WTC11 (cell line): ENCODE measurements around the gene MOB3A. TPM values are rescaled to one million over a fixed set of nuclear protein-coding genes. Genes with fewer than 3 reads are reported as not detected.
A peak's percentile ranks its signal among the peaks of the same experiment; 100 is the strongest.

ENCODE experiments used
- ATAC-seq: fragments of 200-7000 bp; cut with Tn5 transposase; 2 replicates; pipeline ENCODE4 v1.10.0; 2021; ENCODE audit warnings: mild to moderate bottlenecking, moderate library complexity
- CTCF ChIA-PET: fragments of 300-600 bp; sonication (Branson Sonifier 250); formaldehyde crosslinking; loops from one replicate; lab custom pipeline; 2021; ENCODE audit warnings: antibody characterized with exemption; lab: Charles Lee
- POLR2A ChIA-PET: fragments of 350-600 bp; sonication (Branson Sonifier 250); formaldehyde crosslinking; loops from one replicate; lab custom pipeline; 2021; ENCODE audit warnings: antibody characterized with exemption; lab: Charles Lee
- DNase-seq: peaks from one replicate; pipeline ENCODE4 v3.0.0; 2021; ENCODE audit warnings: low spot score
- H3K27ac Mint-ChIP-seq: 2 replicates; pipeline ENCODE4 v1.8.0; 2021; ENCODE audit warnings: mixed read lengths
- H3K27me3 Mint-ChIP-seq: 2 replicates; pipeline ENCODE4 v1.8.0; 2021; ENCODE audit warnings: low read depth, mild to moderate bottlenecking, moderate library complexity, mixed read lengths
- H3K36me3 Mint-ChIP-seq: 2 replicates; pipeline ENCODE4 v1.8.0; 2021; ENCODE audit warnings: mixed read lengths
- H3K4me1 Mint-ChIP-seq: 2 replicates; pipeline ENCODE4 v1.8.0; 2022; ENCODE audit warnings: mixed read lengths
- H3K4me3 Mint-ChIP-seq: 2 replicates; pipeline ENCODE4 v1.8.0; 2021; ENCODE audit warnings: mild to moderate bottlenecking, moderate library complexity, mixed read lengths
- H3K9me3 Mint-ChIP-seq: 2 replicates; pipeline ENCODE4 v1.8.0; 2021; ENCODE audit warnings: mixed read lengths
- CBFB ChIP-seq: sonication (generic); formaldehyde crosslinking; IDR thresholded peaks from 2 replicates; pipeline ENCODE4 v1.8.1; 2022; ENCODE audit warnings: mild to moderate bottlenecking, low read depth, missing genetic modification reagents
- ELF4 ChIP-seq: sonication (generic); formaldehyde crosslinking; IDR thresholded peaks from 2 replicates; pipeline ENCODE4 v1.8.1; 2022; ENCODE audit warnings: low read depth, mild to moderate bottlenecking, moderate library complexity, missing genetic modification reagents
- ETV6 ChIP-seq: sonication (generic); formaldehyde crosslinking; IDR thresholded peaks from 2 replicates; pipeline ENCODE4 v1.8.1; 2022; ENCODE audit warnings: mild to moderate bottlenecking, missing genetic modification reagents
- FOXK1 ChIP-seq: sonication (generic); formaldehyde crosslinking; IDR thresholded peaks from 2 replicates; pipeline ENCODE4 v1.8.0; 2022; ENCODE audit warnings: mild to moderate bottlenecking, moderate library complexity, missing genetic modification reagents
- FOXP1 ChIP-seq: sonication (generic); formaldehyde crosslinking; IDR thresholded peaks from 2 replicates; pipeline ENCODE4 v1.8.0; 2022; ENCODE audit warnings: missing genetic modification reagents, mild to moderate bottlenecking, moderate library complexity, borderline replicate concordance
- JAZF1 ChIP-seq: fragments of 250-450 bp; sonication (Bioruptor Pico); IDR thresholded peaks from 2 replicates; pipeline ENCODE4 v1.9.0; 2021; ENCODE audit warnings: moderate library complexity, mild to moderate bottlenecking, inconsistent platforms
- JUN ChIP-seq: sonication (generic); formaldehyde crosslinking; IDR thresholded peaks from 2 replicates; pipeline ENCODE4 v1.8.0; 2023; ENCODE audit warnings: mild to moderate bottlenecking, missing genetic modification reagents
- KAT7 ChIP-seq: sonication (generic); formaldehyde crosslinking; IDR thresholded peaks from 2 replicates; pipeline ENCODE4 v1.8.1; 2023; ENCODE audit warnings: missing genetic modification reagents, mild to moderate bottlenecking, borderline replicate concordance
- MXD4 ChIP-seq: fragments of 250-450 bp; sonication (Bioruptor Pico); IDR thresholded peaks from 2 replicates; pipeline ENCODE4 v1.8.0; 2021; ENCODE audit warnings: mild to moderate bottlenecking, moderate library complexity, borderline replicate concordance
- NFATC4 ChIP-seq: fragments of 250-450 bp; sonication (Bioruptor Pico); IDR thresholded peaks from 2 replicates; pipeline ENCODE4 v1.9.0; 2021; ENCODE audit warnings: mild to moderate bottlenecking
- PRRX2 ChIP-seq: fragments of 250-450 bp; sonication (Bioruptor Pico); IDR thresholded peaks from 2 replicates; pipeline ENCODE4 v1.8.0; 2021; ENCODE audit warnings: mild to moderate bottlenecking
- RELA ChIP-seq: sonication (generic); formaldehyde crosslinking; IDR thresholded peaks from 2 replicates; pipeline ENCODE4 v1.8.1; 2022; ENCODE audit warnings: missing genetic modification reagents, mild to moderate bottlenecking, borderline replicate concordance
- SMAD4 ChIP-seq: sonication (generic); formaldehyde crosslinking; IDR thresholded peaks from 2 replicates; pipeline ENCODE4 v1.8.0; 2022; ENCODE audit warnings: mild to moderate bottlenecking, missing genetic modification reagents
- SOX15 ChIP-seq: fragments of 250-450 bp; sonication (Bioruptor Pico); IDR thresholded peaks from 2 replicates; pipeline ENCODE4 v1.9.0; 2021; ENCODE audit warnings: mild to moderate bottlenecking
- TEAD1 ChIP-seq: sonication (generic); formaldehyde crosslinking; IDR thresholded peaks from 2 replicates; pipeline ENCODE4 v1.8.0; 2022; ENCODE audit warnings: mild to moderate bottlenecking, missing genetic modification reagents
- TP53 ChIP-seq: sonication (generic); formaldehyde crosslinking; IDR thresholded peaks from 2 replicates; pipeline ENCODE4 v1.8.1; 2023; ENCODE audit warnings: mild to moderate bottlenecking, missing genetic modification reagents
- total RNA-seq: library from RNA; stranded (reverse); gene quantifications from 3 replicates; pipeline ENCODE4 v1.2.3, GENCODE V29; 2021
- TF ChIP-seq, protein P1 (sequence below): fragments of 200-600 bp; IDR thresholded peaks from 2 replicates; pipeline ENCODE4 v1.8.0; 2022; ENCODE audit warnings: antibody characterized with exemption
- TF ChIP-seq, protein P2 (sequence below): sonication (generic); formaldehyde crosslinking; IDR thresholded peaks from 2 replicates; pipeline ENCODE4 v1.8.0; 2022; ENCODE audit warnings: mild to moderate bottlenecking, missing genetic modification reagents
- TF ChIP-seq, protein P3 (sequence below): sonication (generic); formaldehyde crosslinking; IDR thresholded peaks from 2 replicates; pipeline ENCODE4 v1.8.0; 2022; ENCODE audit warnings: mild to moderate bottlenecking, missing genetic modification reagents
- TF ChIP-seq, protein P4 (sequence below): fragments of 250-450 bp; sonication (Bioruptor Pico); IDR thresholded peaks from 2 replicates; pipeline ENCODE4 v2.1.2; 2022; ENCODE audit warnings: mild to moderate bottlenecking, moderate library complexity
- TF ChIP-seq, protein P5 (sequence below): sonication (generic); formaldehyde crosslinking; IDR thresholded peaks from 2 replicates; pipeline ENCODE4 v1.8.1; 2022; ENCODE audit warnings: mild to moderate bottlenecking, missing genetic modification reagents, moderate library complexity, borderline replicate concordance
- TF ChIP-seq, protein P6 (sequence below): sonication (generic); formaldehyde crosslinking; IDR thresholded peaks from 2 replicates; pipeline ENCODE4 v1.8.0; 2023; ENCODE audit warnings: mild to moderate bottlenecking, missing genetic modification reagents
- TF ChIP-seq, protein P7 (sequence below): sonication (generic); formaldehyde crosslinking; IDR thresholded peaks from 2 replicates; pipeline ENCODE4 v1.8.1; 2023; ENCODE audit warnings: mild to moderate bottlenecking, missing genetic modification reagents, moderate library complexity

MOB3A gene
- total RNA-seq, 1 experiment from 2014 or later = 8.1 TPM

DNA sequence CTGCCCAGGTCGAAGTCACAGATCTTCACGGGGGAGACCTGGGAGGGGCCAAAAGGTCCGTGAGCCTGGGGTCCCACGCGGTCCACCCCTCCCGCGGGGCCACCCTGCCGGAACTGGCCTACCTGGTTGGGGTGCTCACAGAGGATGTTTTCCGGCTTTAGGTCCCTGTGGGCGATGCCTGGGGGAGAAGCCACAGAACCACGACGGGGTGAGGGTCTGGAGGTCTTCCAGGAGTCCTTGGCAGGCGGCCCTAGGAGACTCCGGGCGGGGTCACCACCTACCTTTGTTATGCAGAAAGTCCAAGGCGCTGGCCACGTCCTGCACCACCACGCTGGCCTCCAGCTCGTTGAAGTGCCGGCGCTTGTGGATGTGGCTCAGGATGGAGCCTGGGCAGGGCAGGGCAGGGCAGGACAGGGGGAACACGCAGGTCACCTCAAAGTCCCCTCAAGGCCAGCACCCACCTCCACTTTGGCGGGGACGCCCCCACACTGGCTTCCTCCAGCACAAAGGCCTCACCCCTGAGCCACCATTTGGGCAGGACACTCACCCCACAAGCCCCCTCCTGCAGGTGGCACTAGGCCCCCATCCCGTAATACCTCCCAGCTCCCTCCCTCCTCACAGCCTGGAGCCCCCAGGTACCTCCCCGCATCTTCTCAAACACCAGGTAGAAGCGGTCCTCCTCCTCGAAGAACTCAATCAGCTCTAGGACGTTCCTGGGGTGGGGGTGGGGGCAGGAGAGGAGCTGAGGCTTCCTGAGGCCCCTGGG, 53.5 kb downstream of the MOB3A start:
- Mint-ChIP-seq H3K9me3 (no peaks in the 10 kb centered on the region), H3K4me1 (peaks cover 7% of the 10 kb centered on the region; the same call in 1 of the 2 replicates), H3K36me3 (peaks cover 10% of the 10 kb centered on the region; the same call in 1 of the 2 replicates), H3K4me3 (peak overlapping the region; percentile 30), H3K27me3 (no peaks in the 10 kb centered on the region), H3K27ac (peak overlapping the region; percentile 63; the same call in 1 of the 2 replicates)
- ChIA-PET CTCF (interaction anchor here (0.6 to 2.3 kb wide), 20 partner anchors 8 to 342 kb away, joined by 3 to 21 read pairs (median 4); partner anchors contain the start of genes ABHD17A and MKNK2), POLR2A (interaction anchor here (0.7 to 1.8 kb wide), 6 partner anchors 9 to 385 kb away, joined by 3 to 6 read pairs (median 3); partner anchors contain the start of genes MKNK2 and TIMM13)
- no peak for DNase-seq
- no peak; the same call in 1 of the 2 replicates for ATAC-seq
- TF ChIP-seq TEAD1 (CRISPR knock-in tag) = 0 out of 2 replicates have a peak, but pooled peaks have one; percentile 3
- TF ChIP-seq, protein P1, sequence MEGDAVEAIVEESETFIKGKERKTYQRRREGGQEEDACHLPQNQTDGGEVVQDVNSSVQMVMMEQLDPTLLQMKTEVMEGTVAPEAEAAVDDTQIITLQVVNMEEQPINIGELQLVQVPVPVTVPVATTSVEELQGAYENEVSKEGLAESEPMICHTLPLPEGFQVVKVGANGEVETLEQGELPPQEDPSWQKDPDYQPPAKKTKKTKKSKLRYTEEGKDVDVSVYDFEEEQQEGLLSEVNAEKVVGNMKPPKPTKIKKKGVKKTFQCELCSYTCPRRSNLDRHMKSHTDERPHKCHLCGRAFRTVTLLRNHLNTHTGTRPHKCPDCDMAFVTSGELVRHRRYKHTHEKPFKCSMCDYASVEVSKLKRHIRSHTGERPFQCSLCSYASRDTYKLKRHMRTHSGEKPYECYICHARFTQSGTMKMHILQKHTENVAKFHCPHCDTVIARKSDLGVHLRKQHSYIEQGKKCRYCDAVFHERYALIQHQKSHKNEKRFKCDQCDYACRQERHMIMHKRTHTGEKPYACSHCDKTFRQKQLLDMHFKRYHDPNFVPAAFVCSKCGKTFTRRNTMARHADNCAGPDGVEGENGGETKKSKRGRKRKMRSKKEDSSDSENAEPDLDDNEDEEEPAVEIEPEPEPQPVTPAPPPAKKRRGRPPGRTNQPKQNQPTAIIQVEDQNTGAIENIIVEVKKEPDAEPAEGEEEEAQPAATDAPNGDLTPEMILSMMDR = no peak
- TF ChIP-seq JUN (CRISPR knock-in tag) = no peak
- TF ChIP-seq, protein P2, sequence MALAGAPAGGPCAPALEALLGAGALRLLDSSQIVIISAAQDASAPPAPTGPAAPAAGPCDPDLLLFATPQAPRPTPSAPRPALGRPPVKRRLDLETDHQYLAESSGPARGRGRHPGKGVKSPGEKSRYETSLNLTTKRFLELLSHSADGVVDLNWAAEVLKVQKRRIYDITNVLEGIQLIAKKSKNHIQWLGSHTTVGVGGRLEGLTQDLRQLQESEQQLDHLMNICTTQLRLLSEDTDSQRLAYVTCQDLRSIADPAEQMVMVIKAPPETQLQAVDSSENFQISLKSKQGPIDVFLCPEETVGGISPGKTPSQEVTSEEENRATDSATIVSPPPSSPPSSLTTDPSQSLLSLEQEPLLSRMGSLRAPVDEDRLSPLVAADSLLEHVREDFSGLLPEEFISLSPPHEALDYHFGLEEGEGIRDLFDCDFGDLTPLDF (CRISPR knock-in tag) = no peak
- TF ChIP-seq MXD4 (CRISPR knock-in tag) = no peak
- no peak for TF ChIP-seq FOXP1
- no peak for TF ChIP-seq FOXK1 (CRISPR knock-in tag)
- TF ChIP-seq, protein P3, sequence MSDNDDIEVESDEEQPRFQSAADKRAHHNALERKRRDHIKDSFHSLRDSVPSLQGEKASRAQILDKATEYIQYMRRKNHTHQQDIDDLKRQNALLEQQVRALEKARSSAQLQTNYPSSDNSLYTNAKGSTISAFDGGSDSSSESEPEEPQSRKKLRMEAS (CRISPR knock-in tag) = peak; percentile 20; the same call in 1 of the 2 replicates
- TF ChIP-seq, protein P4, sequence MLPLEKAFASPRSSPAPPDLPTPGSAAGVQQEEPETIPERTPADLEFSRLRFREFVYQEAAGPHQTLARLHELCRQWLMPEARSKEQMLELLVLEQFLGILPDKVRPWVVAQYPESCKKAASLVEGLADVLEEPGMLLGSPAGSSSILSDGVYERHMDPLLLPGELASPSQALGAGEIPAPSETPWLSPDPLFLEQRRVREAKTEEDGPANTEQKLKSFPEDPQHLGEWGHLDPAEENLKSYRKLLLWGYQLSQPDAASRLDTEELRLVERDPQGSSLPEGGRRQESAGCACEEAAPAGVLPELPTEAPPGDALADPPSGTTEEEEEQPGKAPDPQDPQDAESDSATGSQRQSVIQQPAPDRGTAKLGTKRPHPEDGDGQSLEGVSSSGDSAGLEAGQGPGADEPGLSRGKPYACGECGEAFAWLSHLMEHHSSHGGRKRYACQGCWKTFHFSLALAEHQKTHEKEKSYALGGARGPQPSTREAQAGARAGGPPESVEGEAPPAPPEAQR (CRISPR knock-in tag) = no peak
- TF ChIP-seq, protein P5, sequence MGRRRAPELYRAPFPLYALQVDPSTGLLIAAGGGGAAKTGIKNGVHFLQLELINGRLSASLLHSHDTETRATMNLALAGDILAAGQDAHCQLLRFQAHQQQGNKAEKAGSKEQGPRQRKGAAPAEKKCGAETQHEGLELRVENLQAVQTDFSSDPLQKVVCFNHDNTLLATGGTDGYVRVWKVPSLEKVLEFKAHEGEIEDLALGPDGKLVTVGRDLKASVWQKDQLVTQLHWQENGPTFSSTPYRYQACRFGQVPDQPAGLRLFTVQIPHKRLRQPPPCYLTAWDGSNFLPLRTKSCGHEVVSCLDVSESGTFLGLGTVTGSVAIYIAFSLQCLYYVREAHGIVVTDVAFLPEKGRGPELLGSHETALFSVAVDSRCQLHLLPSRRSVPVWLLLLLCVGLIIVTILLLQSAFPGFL = no peak
- TF ChIP-seq KAT7 (CRISPR knock-in tag) = no peak
- TF ChIP-seq ETV6 (CRISPR knock-in tag) = no peak

DNA sequence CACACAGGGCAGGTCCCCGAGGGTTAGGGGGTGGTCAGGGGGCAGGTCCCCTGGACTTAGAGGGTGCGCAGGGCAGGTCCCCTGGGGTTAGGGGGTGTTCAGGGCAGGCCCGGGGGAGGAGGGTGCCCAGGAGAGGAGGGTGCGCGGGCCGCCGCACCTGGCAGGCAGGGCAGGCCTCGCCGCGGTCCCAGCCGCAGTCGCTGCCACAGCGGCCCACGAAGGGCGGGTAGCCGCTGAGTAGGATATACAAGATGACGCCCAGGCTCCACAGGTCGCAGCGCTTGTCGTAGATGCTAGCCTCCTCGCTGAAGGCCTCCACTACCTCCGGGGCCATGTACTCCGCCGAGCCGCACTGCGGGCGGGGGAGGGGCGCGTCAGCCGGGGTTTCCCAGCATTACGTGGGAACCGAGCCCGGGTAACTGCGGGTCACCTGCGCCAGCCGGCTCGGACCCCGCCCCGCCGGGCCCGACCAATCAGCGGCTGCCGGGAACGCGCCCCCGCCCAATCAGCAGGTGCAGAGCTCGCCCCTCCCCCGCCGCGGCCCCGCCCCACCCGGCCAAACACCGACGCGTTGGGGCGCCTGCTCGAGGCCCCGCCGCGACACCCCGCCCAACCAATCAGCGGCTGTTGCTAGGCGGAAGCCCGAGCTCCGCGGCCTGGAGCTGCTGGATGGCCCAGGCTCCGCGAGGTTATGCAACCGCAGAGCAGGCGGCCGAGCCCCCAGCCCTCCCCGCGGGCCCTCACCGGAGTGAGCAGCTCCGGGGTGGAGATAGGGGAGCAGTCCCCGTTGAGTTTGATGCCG, 54.2 kb downstream of the MOB3A start:
- ChIA-PET CTCF (interaction anchor here (0.7 to 2.3 kb wide), 17 partner anchors 8 to 215 kb away, joined by 3 to 21 read pairs (median 4); partner anchors contain the start of genes ABHD17A and MKNK2), POLR2A (interaction anchor here (0.7 to 1.8 kb wide), 5 partner anchors 9 to 386 kb away, joined by 3 to 6 read pairs (median 3); partner anchors contain the start of genes MKNK2 and TIMM13)
- Mint-ChIP-seq H3K36me3 (peaks cover 10% of the 10 kb centered on the region; the same call in 1 of the 2 replicates), H3K9me3 (no peaks in the 10 kb centered on the region), H3K4me3 (peak overlapping the region; percentile 30), H3K27me3 (no peaks in the 10 kb centered on the region), H3K4me1 (peaks cover 7% of the 10 kb centered on the region; the same call in 1 of the 2 replicates), H3K27ac (no peak overlapping the region; the same call in 1 of the 2 replicates)
- DNase-seq (peak; percentile 99), ATAC-seq (peak; percentile 87)
- TF ChIP-seq JAZF1 (CRISPR knock-in tag) = no peak
- peak; percentile 74; the same call in 1 of the 2 replicates for TF ChIP-seq PRRX2 (CRISPR knock-in tag)
- TF ChIP-seq SOX15 (CRISPR knock-in tag) = no peak
- TF ChIP-seq TP53 (CRISPR knock-in tag) = 0 out of 2 replicates have a peak, but pooled peaks have one; percentile 55
- TF ChIP-seq CBFB = no peak
- no peak for TF ChIP-seq SMAD4 (CRISPR knock-in tag)
- TF ChIP-seq, protein P6, sequence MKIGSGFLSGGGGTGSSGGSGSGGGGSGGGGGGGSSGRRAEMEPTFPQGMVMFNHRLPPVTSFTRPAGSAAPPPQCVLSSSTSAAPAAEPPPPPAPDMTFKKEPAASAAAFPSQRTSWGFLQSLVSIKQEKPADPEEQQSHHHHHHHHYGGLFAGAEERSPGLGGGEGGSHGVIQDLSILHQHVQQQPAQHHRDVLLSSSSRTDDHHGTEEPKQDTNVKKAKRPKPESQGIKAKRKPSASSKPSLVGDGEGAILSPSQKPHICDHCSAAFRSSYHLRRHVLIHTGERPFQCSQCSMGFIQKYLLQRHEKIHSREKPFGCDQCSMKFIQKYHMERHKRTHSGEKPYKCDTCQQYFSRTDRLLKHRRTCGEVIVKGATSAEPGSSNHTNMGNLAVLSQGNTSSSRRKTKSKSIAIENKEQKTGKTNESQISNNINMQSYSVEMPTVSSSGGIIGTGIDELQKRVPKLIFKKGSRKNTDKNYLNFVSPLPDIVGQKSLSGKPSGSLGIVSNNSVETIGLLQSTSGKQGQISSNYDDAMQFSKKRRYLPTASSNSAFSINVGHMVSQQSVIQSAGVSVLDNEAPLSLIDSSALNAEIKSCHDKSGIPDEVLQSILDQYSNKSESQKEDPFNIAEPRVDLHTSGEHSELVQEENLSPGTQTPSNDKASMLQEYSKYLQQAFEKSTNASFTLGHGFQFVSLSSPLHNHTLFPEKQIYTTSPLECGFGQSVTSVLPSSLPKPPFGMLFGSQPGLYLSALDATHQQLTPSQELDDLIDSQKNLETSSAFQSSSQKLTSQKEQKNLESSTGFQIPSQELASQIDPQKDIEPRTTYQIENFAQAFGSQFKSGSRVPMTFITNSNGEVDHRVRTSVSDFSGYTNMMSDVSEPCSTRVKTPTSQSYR = peak; percentile 67; the same call in 1 of the 2 replicates
- TF ChIP-seq ELF4 (CRISPR knock-in tag) = no peak
- no peak for TF ChIP-seq NFATC4 (CRISPR knock-in tag)
- TF ChIP-seq RELA (CRISPR knock-in tag) = no peak
- TF ChIP-seq, protein P7, sequence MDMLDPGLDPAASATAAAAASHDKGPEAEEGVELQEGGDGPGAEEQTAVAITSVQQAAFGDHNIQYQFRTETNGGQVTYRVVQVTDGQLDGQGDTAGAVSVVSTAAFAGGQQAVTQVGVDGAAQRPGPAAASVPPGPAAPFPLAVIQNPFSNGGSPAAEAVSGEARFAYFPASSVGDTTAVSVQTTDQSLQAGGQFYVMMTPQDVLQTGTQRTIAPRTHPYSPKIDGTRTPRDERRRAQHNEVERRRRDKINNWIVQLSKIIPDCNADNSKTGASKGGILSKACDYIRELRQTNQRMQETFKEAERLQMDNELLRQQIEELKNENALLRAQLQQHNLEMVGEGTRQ (CRISPR knock-in tag) = peak; percentile 58
